Esophagus squamous epithelium (tissue), 5 donors: ENCODE data around the gene RPGRIP1L. TPM values are rescaled to one million over a fixed set of nuclear protein-coding genes. Genes with fewer than 3 reads are reported as not detected.

Experiments
- DNase-seq: peaks from one replicate; lab custom pipeline; 2025; lab: John Stamatoyannopoulos, UW
- H3K27ac ChIP-seq, 4 donors: fragments of 200-600 bp; sonication (generic); one replicate each; pipeline ENCODE4 v1.5.1; 2016 to 2019; ENCODE audit warnings: mild to moderate bottlenecking in 1 of 4
- H3K27me3 ChIP-seq, 4 donors: fragments of 200-600 bp; sonication (generic); 1 replicate in 3 of 4; 2 replicates in 1 of 4; pipeline versions ENCODE4 v1.5.1 to v1.6.0; 2017 to 2021; ENCODE audit warnings: antibody characterized with exemption in 1 of 4
- H3K36me3 ChIP-seq, 3 donors: fragments of 200-600 bp; sonication (generic); one replicate each; pipeline ENCODE4 v1.5.1; 2016 to 2019
- H3K4me1 ChIP-seq, 3 donors: fragments of 200-600 bp; sonication (generic); one replicate each; pipeline ENCODE4 v1.5.1; 2017 to 2019
- H3K4me3 ChIP-seq, 4 donors: fragments of 200-600 bp; sonication (generic); 1 replicate in 3 of 4; 2 replicates in 1 of 4; pipeline ENCODE4 v1.5.1; 2016 to 2019; ENCODE audit warnings: mild to moderate bottlenecking in 2 of 4, moderate library complexity in 1 of 4
- H3K9me3 ChIP-seq, 3 donors: fragments of 200-600 bp; sonication (generic); one replicate each; pipeline ENCODE4 v1.5.1; 2016 to 2019
- CTCF ChIP-seq, 6 experiments: fragments of 450-650 bp in 4 of 6; fragments of 200-600 bp in 2 of 6; sonication (generic) in 2 of 6; IDR thresholded peaks; one replicate each; pipeline ENCODE4 v1.5.1; 2016 to 2019; ENCODE audit warnings: antibody characterized with exemption in 6 of 6, mild to moderate bottlenecking in 4 of 6, moderate library complexity in 4 of 6
- POLR2A ChIP-seq, 4 donors: fragments of 450-650 bp; IDR thresholded peaks; one replicate each; pipeline ENCODE4 v1.6.1; 2017; ENCODE audit warnings: antibody characterized with exemption in 4 of 4, mild to moderate bottlenecking in 4 of 4, moderate library complexity in 3 of 4
- WGBS, 2 donors: methylation state at CpG; one replicate each; pipeline ENCODE4 v1.1.5; 2018; 5-methylcytosine and 5-hydroxymethylcytosine counted together
- intact Hi-C: fragments of 100-400 bp; cut with DNase I; formaldehyde crosslinking; loops from one replicate; pipeline ENCODE4 v1.15.0; 2022
- total RNA-seq, 4 donors: library from RNA; depleted of rRNA; stranded (reverse); fragments of >200 nt; gene quantifications; one replicate each; pipeline ENCODE4 v1.1.0, GENCODE V29; 2016
- donor health status: DM: yes; HTN: yes; CAD: no.

The RPGRIP1L gene
- total RNA-seq, 4 donors from 2014 or later: 1.2 to 3.9 (median 3.7) TPM

- Histone ChIP-seq H3K27me3 (no peaks in the 10 kb centered on the region), H3K36me3 (peaks cover 0 to 8% (median 0%) of the 10 kb centered on the region in 3 donors), H3K4me3 (no peak overlapping the region), H3K9me3 (no peaks in the 10 kb centered on the region), H3K27ac (no peak overlapping the region), H3K4me1 (no peaks in the 10 kb centered on the region)
- WGBS, 2 donors: 92% methylated on average over 8 of the region's 10 CpGs
- DNase-seq: no peak
- TF ChIP-seq CTCF (IDR thresholded peaks at IDR 0.05): no peak
- no peak for TF ChIP-seq POLR2A (IDR thresholded peaks at IDR 0.05)
- intact Hi-C loops: no loop called here
Observed at GRCh38 chr16:53605356-53605755, 98.3 kb downstream of the RPGRIP1L start.

DNA sequence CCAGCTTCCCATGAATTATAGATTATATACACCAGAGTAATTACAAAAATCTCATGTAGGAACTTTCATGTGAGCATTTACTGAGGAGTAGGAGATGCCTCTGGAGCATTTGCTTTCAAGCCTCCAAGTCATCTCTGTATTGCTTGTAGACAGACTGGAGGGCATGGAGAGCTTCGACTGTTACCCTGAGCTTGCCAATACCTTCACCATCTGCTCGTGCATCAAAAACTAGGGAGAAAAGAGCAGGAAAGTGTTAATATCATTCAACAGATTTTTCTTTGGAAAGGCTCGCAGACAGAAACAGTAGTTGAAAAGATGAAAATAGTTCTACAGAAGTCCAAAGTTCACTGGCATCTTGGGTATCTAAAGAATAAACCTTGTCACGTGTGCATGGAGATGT, 101.7 kb downstream of the RPGRIP1L start:
- WGBS, 2 donors: 87 to 90% methylated on average over 4 of the region's 4 CpGs
- DNase-seq: no peak
- intact Hi-C loops: no loop called here
- H3K4me3 ChIP-seq: no peak overlapping the region
- H3K36me3 ChIP-seq: peaks cover 0 to 8% (median 0%) of the 10 kb centered on the region in 3 donors
- TF ChIP-seq CTCF (IDR thresholded peaks at IDR 0.05) (no peak), POLR2A (IDR thresholded peaks at IDR 0.05) (no peak)
- H3K27ac ChIP-seq: no peak overlapping the region
- peaks cover 0 to 13% (median 0%) of the 10 kb centered on the region in 3 donors for H3K4me1 ChIP-seq
- no peaks in the 10 kb centered on the region for H3K27me3 ChIP-seq
- H3K9me3 ChIP-seq: no peaks in the 10 kb centered on the region

DNA sequence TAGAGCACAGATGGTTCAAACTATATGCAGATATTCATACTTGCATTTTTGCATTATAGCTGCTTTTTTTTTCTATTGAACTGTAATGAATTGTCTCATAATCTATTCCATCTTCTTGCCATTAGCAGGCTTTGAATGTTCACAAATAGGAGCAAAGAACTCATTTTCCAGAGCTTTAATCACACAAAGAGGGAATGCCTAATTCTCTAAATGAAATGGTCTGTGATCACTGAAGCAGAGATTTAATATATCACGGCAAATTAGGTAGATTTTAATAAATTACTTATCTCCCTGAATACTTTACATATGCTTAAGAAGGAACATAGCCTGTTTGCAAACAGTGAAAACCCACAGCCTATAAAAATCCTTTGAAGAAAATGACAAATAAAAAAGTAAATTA, 103.0 kb downstream of the RPGRIP1L start:
- Histone ChIP-seq H3K9me3 (peaks cover 0 to 4% (median 0%) of the 10 kb centered on the region in 3 donors), H3K4me1 (peaks cover 0 to 13% (median 0%) of the 10 kb centered on the region in 3 donors), H3K27ac (no peak overlapping the region), H3K27me3 (no peaks in the 10 kb centered on the region), H3K36me3 (peaks cover 0 to 8% (median 0%) of the 10 kb centered on the region in 3 donors), H3K4me3 (no peak overlapping the region)
- WGBS, 2 donors: 88 to 91% methylated on average over 1 of the region's 1 CpG
- TF ChIP-seq POLR2A (IDR thresholded peaks at IDR 0.05): no peak
- TF ChIP-seq CTCF (IDR thresholded peaks at IDR 0.05): no peak
- intact Hi-C loops: no loop called here
- no peak for DNase-seq

DNA sequence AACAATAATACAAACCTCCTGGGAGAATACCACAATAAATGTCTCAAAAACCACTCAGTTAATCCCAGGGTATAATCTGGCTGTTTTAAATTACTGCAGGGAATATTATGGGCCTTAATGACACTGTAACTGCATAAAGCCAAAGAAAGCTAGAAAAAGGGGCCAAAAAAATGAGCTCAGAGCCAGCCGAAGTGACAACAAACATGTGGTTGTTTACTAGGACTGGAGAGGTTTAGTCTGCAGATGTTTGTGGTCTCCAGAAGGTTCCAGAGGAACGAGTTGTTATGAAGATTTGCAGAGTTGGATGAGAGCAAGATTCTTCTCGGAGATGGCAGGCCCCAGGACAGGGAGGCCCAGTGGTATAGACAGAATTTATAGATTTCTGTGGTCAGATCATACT, 103.5 kb downstream of the RPGRIP1L start:
- 62 to 81% methylated on average over 3 of the region's 3 CpGs for WGBS, 2 donors
- no peak overlapping the region for H3K4me3 ChIP-seq
- no peak overlapping the region for H3K27ac ChIP-seq
- peaks cover 0 to 8% (median 0%) of the 10 kb centered on the region in 3 donors for H3K9me3 ChIP-seq
- peaks cover 0 to 5% (median 0%) of the 10 kb centered on the region in 3 donors for H3K36me3 ChIP-seq
- H3K27me3 ChIP-seq: no peaks in the 10 kb centered on the region
- peaks cover 0 to 13% (median 0%) of the 10 kb centered on the region in 3 donors for H3K4me1 ChIP-seq
- intact Hi-C loops: no loop called here
- TF ChIP-seq POLR2A (IDR thresholded peaks at IDR 0.05) (no peak), CTCF (IDR thresholded peaks at IDR 0.05) (no peak)
- no peak for DNase-seq

DNA sequence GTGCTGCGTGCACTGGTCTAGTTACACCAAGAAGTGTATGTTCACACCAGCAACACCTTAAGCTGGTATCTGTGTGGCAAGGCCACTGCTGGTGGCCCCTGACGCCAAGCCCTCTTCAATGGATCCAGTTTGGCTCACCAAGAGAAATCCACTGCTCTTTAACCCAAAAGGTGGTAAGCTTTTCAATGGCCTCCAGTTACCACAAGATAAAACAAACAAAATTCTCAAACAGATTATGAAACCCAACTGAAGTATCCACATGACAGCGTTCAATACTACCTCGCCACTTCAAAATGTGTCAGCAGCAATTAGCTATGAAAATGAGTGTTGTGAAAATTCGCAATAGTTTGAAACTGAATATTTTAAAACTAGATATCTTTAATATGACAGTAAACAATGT, 104.1 kb downstream of the RPGRIP1L start:
- peaks cover 0 to 13% (median 0%) of the 10 kb centered on the region in 3 donors for H3K4me1 ChIP-seq
- peaks cover 0 to 14% (median 0%) of the 10 kb centered on the region in 3 donors for H3K9me3 ChIP-seq
- DNase-seq: no peak
- intact Hi-C loops: no loop called here
- 80 to 84% methylated on average over 5 of the region's 5 CpGs for WGBS, 2 donors
- TF ChIP-seq POLR2A (IDR thresholded peaks at IDR 0.05): no peak
- TF ChIP-seq CTCF (IDR thresholded peaks at IDR 0.05): no peak
- H3K27me3 ChIP-seq: no peaks in the 10 kb centered on the region
- H3K4me3 ChIP-seq: no peak overlapping the region
- no peaks in the 10 kb centered on the region for H3K36me3 ChIP-seq
- H3K27ac ChIP-seq: no peak overlapping the region
